Measurements from ENCODE around the gene GALNT6. TPM values are rescaled to one million over a fixed set of nuclear protein-coding genes. Genes with fewer than 3 reads are reported as not detected.

The GALNT6 gene
- total and polyA plus RNA-seq, 2 donors (not counting 3 experiments of a cell fraction or from before 2014, with no cell fraction given) = 18.7 to 39.2 TPM

- no peak overlapping the region for H2AFZ ChIP-seq (ENCODE audit: low read depth, low read length)
- ChIA-PET POLR2A (interaction anchor here (0.7 kb wide), 1 partner anchor 12 kb away, joined by 13 read pairs; no protein-coding TSS in a partner anchor), CTCF (interaction anchor here (0.7 to 3.7 kb wide), 3 partner anchors 11 to 195 kb away, joined by 3 to 14 read pairs (median 3); no protein-coding TSS in a partner anchor)
- H3K4me3 ChIP-seq (replicated peaks in 1 of 3; ENCODE audit: insufficient read depth in 1 of 3, low read depth in 1 of 3, low read length in 3 of 3) = no peak overlapping the region
- dilution Hi-C loops (cut with MboI; ENCODE audit: extremely low pct_ligation_motif_present, low sequenced_read_pairs) (no loop called here), intact Hi-C loops (cut with micrococcal nuclease) (no loop called here)
- no peak overlapping the region for H3K27ac ChIP-seq (ENCODE audit: insufficient read depth, low read depth, low read length)
- no peak overlapping the region for H3K9ac ChIP-seq (replicated peaks; ENCODE audit: extremely low read depth, insufficient read depth, low read length)
- no peaks in the 10 kb centered on the region for H3K4me1 ChIP-seq (ENCODE audit: control insufficient read depth, extremely low read depth, insufficient read depth, low read length)
- no peaks in the 10 kb centered on the region for H4K20me1 ChIP-seq (replicated peaks; ENCODE audit: control insufficient read depth, extremely low read depth, insufficient read depth, low read length)
- peaks cover 0 to 3% of the 10 kb centered on the region in 2 experiments for H3K36me3 ChIP-seq (ENCODE audit: control insufficient read depth in 2 of 2, extremely low read depth in 1 of 2, insufficient read depth in 2 of 2, low read length in 2 of 2)
- no peaks in the 10 kb centered on the region for H3K79me2 ChIP-seq (ENCODE audit: control insufficient read depth, insufficient read depth, low read length)
- no peak for DNase-seq (ENCODE audit: low read depth, low spot score)
- no peak overlapping the region for H3K4me2 ChIP-seq (ENCODE audit: insufficient read depth, low read length)
- TF ChIP-seq MAX (IDR thresholded peaks at IDR 0.05; ENCODE audit: insufficient read depth, insufficient read length) = no peak
- no peak for TF ChIP-seq EZH2 (IDR thresholded peaks at IDR 0.05; ENCODE audit: borderline replicate concordance, low read depth, low read length, severe bottlenecking)
- TF ChIP-seq MYC (IDR thresholded peaks at IDR 0.05; ENCODE audit: low read depth, low read length) = no peak
- TF ChIP-seq POLR2AphosphoS5 (IDR thresholded peaks at IDR 0.05; ENCODE audit: insufficient read depth, low read depth, low read length) = no peak
- no peak for TF ChIP-seq FOS (IDR thresholded peaks at IDR 0.05; ENCODE audit: borderline replicate concordance, insufficient read depth, low read length)
- TF ChIP-seq CTCF (IDR thresholded peaks at IDR 0.05; ENCODE audit: extremely low read depth in 1 of 2, insufficient read depth in 1 of 2, low read depth in 1 of 2, low read length in 2 of 2) = no peak
- no peak for TF ChIP-seq POLR2A (IDR thresholded peaks at IDR 0.05; ENCODE audit: low read depth, low read length)
- TF ChIP-seq GATA2 (IDR thresholded peaks at IDR 0.05; ENCODE audit: insufficient read depth, insufficient read length, low read depth, low read length) = no peak
- TF ChIP-seq JUN (IDR thresholded peaks at IDR 0.05; ENCODE audit: borderline replicate concordance, insufficient read depth, insufficient read length, low read depth) = no peak
- no peaks in the 10 kb centered on the region for H3K27me3 ChIP-seq (ENCODE audit: control insufficient read depth in 2 of 2, insufficient read depth in 2 of 2, low read length in 2 of 2)
- no TSS peak for BruUV-seq (replicated peaks)
- FAIRE-seq = no peak
- H3K9me1 ChIP-seq (replicated peaks; ENCODE audit: control insufficient read depth, extremely low read depth, insufficient read depth, low read length) = no peaks in the 10 kb centered on the region
- no peaks in the 10 kb centered on the region for H3K9me3 ChIP-seq (replicated peaks; ENCODE audit: control insufficient read depth, insufficient read depth, low read length)
Observed at GRCh38 chr12:51362307-51362706, 28.9 kb downstream of the GALNT6 start.
